ENCODE measurements around the gene DEFB121.

The DEFB121 gene

DNA sequence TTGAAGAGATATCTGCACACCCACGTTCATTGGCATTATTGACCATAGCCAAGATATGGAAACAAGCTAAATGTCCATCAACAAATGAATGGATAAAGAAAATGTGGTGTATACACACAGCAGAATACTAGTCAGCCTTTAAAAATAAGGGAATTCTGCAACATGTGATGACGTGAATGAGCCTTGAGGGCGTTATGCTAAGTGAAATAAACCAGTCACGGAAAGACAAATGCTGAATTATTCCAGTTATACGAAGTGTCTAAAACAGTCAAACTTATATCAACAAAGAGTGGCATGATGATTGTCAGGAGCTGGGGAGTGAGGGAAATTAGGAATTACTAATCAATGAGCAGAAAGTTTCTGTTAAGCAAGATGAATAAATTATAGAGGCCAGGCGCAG, 8.4 kb upstream of the DEFB121 start:
- H3K27ac ChIP-seq (replicated peaks) = no peak overlapping the region
- TF ChIP-seq, protein P1, sequence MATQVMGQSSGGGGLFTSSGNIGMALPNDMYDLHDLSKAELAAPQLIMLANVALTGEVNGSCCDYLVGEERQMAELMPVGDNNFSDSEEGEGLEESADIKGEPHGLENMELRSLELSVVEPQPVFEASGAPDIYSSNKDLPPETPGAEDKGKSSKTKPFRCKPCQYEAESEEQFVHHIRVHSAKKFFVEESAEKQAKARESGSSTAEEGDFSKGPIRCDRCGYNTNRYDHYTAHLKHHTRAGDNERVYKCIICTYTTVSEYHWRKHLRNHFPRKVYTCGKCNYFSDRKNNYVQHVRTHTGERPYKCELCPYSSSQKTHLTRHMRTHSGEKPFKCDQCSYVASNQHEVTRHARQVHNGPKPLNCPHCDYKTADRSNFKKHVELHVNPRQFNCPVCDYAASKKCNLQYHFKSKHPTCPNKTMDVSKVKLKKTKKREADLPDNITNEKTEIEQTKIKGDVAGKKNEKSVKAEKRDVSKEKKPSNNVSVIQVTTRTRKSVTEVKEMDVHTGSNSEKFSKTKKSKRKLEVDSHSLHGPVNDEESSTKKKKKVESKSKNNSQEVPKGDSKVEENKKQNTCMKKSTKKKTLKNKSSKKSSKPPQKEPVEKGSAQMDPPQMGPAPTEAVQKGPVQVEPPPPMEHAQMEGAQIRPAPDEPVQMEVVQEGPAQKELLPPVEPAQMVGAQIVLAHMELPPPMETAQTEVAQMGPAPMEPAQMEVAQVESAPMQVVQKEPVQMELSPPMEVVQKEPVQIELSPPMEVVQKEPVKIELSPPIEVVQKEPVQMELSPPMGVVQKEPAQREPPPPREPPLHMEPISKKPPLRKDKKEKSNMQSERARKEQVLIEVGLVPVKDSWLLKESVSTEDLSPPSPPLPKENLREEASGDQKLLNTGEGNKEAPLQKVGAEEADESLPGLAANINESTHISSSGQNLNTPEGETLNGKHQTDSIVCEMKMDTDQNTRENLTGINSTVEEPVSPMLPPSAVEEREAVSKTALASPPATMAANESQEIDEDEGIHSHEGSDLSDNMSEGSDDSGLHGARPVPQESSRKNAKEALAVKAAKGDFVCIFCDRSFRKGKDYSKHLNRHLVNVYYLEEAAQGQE (IDR thresholded peaks at IDR 0.05; ENCODE audit: insufficient replicate concordance, low read depth) = no peak
- TF ChIP-seq SPI1 (IDR thresholded peaks at IDR 0.05; ENCODE audit: borderline replicate concordance, low read depth) = no peak
- TF ChIP-seq, protein P2, sequence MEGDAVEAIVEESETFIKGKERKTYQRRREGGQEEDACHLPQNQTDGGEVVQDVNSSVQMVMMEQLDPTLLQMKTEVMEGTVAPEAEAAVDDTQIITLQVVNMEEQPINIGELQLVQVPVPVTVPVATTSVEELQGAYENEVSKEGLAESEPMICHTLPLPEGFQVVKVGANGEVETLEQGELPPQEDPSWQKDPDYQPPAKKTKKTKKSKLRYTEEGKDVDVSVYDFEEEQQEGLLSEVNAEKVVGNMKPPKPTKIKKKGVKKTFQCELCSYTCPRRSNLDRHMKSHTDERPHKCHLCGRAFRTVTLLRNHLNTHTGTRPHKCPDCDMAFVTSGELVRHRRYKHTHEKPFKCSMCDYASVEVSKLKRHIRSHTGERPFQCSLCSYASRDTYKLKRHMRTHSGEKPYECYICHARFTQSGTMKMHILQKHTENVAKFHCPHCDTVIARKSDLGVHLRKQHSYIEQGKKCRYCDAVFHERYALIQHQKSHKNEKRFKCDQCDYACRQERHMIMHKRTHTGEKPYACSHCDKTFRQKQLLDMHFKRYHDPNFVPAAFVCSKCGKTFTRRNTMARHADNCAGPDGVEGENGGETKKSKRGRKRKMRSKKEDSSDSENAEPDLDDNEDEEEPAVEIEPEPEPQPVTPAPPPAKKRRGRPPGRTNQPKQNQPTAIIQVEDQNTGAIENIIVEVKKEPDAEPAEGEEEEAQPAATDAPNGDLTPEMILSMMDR (IDR thresholded peaks at IDR 0.05; ENCODE audit: insufficient read depth, low read length) = no peak
- no peak for TF ChIP-seq POLR2AphosphoS5 (IDR thresholded peaks at IDR 0.05; ENCODE audit: low read depth)
- TF ChIP-seq GABPA (IDR thresholded peaks at IDR 0.05; ENCODE audit: low read depth) = no peak
- no peak overlapping the region for H3K4me3 ChIP-seq (replicated peaks; ENCODE audit: insufficient read depth, low read length)
- H3K27me3 ChIP-seq (ENCODE audit: insufficient read depth, poor library complexity, severe bottlenecking) = no peaks in the 10 kb centered on the region
- DNase-seq (ENCODE audit: low read depth in 1 of 2, low spot score in 1 of 2) = no peak

GRCh38 chr20:31410011-31410410, 4.0 kb upstream of the DEFB121 start:
- TF ChIP-seq, protein P1 (IDR thresholded peaks at IDR 0.05; ENCODE audit: insufficient replicate concordance, low read depth) = no peak
- TF ChIP-seq, protein P2 (IDR thresholded peaks at IDR 0.05; ENCODE audit: insufficient read depth, low read length) = no peak
- TF ChIP-seq GABPA (IDR thresholded peaks at IDR 0.05; ENCODE audit: low read depth) (no peak), POLR2AphosphoS5 (IDR thresholded peaks at IDR 0.05; ENCODE audit: low read depth) (no peak), SPI1 (IDR thresholded peaks at IDR 0.05; ENCODE audit: borderline replicate concordance, low read depth) (no peak)
- no peak overlapping the region for H3K27ac ChIP-seq (replicated peaks)
- no peaks in the 10 kb centered on the region for H3K27me3 ChIP-seq (ENCODE audit: insufficient read depth, poor library complexity, severe bottlenecking)
- no peak overlapping the region for H3K4me3 ChIP-seq (replicated peaks; ENCODE audit: insufficient read depth, low read length)
- no peak for DNase-seq (ENCODE audit: low read depth in 1 of 2, low spot score in 1 of 2)

- DNase-seq (ENCODE audit: low read depth in 1 of 2, low spot score in 1 of 2) = no peak
- Histone ChIP-seq H3K27ac (replicated peaks) (no peak overlapping the region), H3K27me3 (ENCODE audit: insufficient read depth, poor library complexity, severe bottlenecking) (no peaks in the 10 kb centered on the region), H3K4me3 (replicated peaks; ENCODE audit: insufficient read depth, low read length) (no peak overlapping the region)
- TF ChIP-seq, protein P2 (IDR thresholded peaks at IDR 0.05; ENCODE audit: insufficient read depth, low read length) = no peak
- no peak for TF ChIP-seq SPI1 (IDR thresholded peaks at IDR 0.05; ENCODE audit: borderline replicate concordance, low read depth)
- TF ChIP-seq POLR2AphosphoS5 (IDR thresholded peaks at IDR 0.05; ENCODE audit: low read depth) = no peak
- TF ChIP-seq, protein P1 (IDR thresholded peaks at IDR 0.05; ENCODE audit: insufficient replicate concordance, low read depth) = no peak
- no peak for TF ChIP-seq GABPA (IDR thresholded peaks at IDR 0.05; ENCODE audit: low read depth)
Measured at GRCh38 chr20:31403886-31404285, 2.1 kb downstream of the DEFB121 start.
